HG03097 (cell line): ENCODE data around the gene PTPN14.
"Not testable (repeated sequence)": the region's sequence is repeated elsewhere in the genome, so short reads cannot be mapped to it uniquely, and the experiment has no call there.

Experiments used
- ATAC-seq: cut with Tn5 transposase; IDR thresholded peaks from one replicate; pipeline ENCODE4 v1.9.1; 2021; ENCODE audit not compliant: unreplicated experiment, low FRiP score

Gene PTPN14

DNA sequence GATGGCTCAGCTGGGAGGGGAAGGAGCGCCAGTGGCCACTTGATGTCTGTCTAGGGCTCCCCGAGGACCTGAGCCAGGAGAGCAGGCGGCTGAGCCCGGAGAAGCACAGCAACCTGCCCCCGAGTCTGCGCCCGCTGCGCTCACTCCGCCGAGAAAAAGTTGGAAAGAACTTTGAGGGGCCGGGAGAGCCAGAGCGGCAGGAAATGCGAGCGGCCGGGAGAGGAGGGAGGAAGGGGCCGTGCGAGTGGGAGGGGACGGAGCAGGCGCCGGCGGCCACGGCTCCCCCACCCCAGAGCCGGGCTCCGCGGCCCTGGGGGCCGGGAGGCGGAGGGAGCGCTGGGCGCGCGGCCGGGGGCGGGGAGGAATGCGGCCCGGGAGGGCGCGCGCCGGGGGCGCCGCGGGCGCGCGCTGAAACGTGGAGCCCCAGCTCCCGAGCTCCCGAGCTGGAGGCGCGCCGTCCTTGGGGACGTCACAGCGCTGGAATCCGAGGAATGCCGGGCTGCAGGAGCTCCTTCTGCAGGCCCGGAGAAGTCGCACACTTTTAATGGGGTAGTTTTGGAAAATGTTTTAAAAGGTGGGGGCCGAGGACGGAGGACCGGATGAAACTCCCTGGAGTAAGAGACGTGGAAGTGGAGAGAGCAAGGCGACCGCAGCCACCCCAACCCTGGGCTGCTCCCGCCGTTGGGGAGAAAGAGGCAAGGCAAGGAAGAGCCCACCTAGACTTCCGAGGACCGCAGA lies at the start of gene PTPN14:
TSS of gene PTPN14 (minus strand) at position 167 of the 738 bp plus-strand sequence. CDS start 86,799 bp downstream, outside the sequence.
- peak; percentile 43 for ATAC-seq

DNA sequence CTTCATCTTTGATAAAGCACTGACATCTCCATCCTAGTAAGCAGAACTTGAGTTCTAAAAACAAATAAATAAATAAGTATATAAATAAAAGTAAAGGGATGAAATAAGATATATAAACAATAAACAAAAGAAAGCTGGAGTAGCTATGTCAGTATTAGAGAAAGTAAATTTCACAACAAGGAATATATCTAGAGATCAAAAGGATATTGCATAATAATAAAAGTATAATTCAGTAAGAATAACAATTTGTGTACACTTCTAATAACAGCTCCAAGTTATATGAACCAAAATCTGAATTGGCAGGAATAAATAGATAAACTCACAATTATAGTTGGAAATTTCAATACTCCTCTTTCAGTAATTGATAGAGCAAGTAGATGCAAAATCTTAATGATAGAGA lies 41.8 kb upstream of the PTPN14 start:
- no peak for ATAC-seq

DNA sequence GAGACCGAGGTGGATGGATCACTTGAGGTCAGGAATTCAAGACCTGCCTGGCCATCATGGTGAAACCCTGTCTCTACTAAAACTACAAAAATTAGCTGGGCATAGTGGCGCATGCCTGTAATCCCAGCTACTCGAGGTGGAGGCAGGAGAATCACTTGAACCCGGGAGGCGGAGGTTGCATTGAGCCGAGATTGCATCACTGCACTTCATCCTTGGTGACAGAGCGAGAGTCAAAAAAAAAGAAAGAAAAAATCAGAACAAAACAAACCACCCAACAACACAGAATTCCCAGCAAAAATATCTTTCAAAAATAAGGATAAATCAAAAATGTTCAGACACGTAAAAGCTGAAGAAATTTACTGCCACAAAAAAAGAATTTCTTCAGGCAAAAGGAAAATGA lies 40.5 kb upstream of the PTPN14 start:
- not testable (repeated sequence) for ATAC-seq

DNA sequence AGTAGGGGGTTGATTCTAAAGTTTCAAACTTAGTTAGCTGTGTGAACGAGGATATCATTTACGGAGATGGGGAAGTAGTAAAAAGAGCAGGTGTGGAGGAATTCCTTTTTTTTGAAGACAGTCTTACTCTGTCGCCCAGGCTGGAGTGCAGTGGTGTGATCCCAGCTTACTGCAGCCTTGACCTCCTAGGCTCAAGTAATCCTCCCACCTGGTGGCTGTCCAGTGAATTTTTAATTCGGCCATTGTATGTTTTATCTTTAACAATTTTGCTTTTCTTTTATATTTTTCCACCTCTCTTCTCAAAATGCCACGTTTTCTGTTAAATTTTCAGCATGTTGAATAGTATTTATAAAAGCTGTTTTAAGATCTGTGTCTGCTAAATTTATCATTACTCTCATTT lies 39.3 kb upstream of the PTPN14 start:
- no peak for ATAC-seq

DNA sequence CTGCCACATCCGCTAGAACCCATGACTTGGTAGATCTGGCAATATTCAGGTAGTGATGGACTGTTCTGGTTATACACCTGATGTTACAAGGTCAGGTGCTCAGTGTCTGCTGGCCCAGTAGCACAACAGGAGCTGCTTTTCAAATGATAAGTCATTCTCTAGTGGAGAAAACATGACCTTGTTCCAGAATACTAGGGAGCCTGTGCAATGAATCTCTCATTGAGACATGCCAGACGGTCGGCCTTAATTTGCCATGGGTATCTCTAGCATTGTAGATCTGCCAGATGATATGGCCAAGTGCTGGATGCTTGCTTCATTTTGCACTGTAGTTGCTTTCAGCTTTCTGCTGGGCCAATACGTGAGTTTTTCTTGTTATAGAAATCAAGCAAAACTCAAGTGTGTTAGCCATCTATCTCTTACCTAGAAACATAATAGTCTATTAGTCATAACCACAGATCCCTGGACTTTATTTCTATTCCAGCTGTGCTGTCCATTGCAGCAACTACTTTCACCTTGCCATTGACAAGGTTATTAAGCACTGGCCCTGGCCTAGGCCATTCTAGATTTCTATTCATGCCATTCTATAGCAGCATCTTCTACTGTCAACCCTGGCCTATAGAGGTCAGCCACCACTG lies 37.7 kb upstream of the PTPN14 start:
- no peak for ATAC-seq

DNA sequence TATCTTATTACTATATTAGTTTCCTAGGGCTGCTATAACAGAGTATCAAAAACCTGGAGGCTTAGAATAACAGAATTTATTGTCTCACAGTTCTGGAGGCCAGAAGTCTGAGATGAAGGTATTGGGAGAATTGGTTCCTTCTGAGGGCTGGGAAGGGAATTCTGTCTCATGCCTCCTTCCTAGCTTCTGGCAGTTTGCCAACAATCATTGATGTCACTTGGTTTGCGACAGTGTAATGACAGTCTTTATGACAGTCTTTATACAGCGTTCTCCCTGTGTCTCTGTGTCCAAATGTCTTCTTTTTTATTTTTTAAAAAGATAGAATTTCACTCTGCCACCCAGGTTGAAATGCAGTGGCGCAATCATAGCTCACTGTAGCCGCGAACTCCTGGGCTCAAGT lies 35.8 kb upstream of the PTPN14 start:
- no peak for ATAC-seq

DNA sequence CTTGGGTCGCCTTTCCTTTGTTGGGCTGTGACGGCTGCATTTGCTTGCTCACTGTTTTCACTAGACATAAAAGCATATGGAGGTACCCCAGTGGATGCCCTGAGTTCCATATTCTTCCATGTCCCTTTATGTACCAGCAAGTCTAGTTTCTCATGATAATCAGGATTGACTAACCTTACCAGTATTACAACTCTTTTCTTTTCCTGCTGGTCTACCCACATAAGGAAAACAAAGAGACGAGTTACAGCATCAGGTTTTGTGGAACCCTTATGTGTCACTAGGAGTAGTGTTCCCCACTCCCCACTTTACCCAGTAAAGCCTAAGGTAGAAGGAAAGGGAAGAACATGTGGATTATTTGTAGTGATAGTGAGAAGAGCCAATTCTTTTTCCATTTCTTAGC lies 35.2 kb upstream of the PTPN14 start:
- ATAC-seq, result no peak

DNA sequence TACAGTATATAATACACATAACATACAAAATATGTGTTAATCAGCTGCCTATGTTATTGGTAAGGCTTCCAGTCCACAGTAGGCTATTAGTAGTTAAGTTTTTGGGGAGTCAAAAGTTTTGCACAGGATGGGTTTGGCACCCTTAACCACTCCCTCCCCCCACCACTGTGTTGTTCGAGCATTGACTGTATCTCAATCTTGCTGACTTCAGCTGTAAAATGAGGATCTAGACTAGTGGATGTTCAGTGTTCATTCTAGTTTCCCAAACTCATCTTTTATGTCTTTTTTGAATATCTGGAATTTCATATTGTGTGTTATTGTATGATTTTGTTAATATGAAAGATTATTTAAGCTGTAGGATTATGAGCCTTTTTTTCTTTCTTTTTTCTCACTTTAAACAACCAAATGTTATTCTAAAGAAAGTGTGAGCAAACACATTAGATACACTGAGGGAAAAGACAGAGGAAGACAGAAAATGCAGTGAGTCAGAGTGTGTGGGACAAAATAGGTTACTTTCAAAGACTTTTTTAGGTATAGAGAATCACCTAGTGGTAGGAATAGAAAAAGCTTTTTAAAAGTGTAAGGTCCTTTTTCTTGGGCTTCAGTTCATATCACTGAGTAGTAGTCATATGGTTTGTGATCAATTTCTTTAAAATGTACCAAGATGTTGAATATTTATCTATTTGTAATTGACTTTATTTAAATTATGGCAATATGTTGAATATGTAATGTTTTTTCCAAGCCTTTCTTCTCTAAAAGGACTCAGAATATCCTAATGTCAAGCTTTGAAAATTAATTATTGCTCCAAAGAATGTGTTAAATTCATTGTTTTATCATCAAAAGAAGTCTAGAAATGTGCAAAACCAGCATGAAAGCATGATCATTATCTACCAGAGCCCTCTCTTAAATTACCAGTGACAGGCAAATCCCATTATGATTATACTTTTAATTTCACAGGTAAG lies 33.7 kb upstream of the PTPN14 start:
- peak; percentile 47 for ATAC-seq

DNA sequence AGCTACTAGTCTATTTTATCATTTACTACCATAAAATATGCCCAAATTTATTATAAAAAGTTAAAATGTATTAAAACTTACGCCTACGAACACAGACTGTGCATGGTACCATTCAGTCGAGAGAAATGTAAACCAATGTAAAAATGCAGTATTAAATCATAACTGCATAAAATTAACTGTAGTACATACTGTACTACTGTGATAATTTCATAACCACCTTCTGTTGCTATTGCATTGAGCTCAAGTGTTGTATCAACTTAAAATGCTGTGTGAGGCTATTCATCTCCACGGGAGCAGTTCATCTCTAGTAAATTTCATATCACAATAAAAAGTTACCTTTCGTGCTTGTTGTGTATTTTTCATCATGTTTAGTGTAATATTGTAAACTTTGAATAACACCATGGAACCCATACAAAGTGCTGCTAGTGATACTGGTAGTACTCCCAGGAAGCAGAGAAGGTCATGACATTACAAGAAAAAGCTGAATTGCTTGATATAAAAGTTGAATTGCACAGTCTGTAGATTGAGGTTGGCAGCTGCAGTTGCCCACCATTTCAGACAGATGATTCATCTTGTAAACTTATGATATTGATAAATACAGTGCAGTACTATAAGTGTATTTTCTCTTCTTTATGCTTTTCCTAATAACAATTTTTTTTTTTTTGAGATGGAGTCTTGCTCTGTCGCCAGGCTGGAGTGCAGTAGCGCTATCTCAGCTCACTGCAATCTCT lies 32.6 kb upstream of the PTPN14 start:
- no peak for ATAC-seq

DNA sequence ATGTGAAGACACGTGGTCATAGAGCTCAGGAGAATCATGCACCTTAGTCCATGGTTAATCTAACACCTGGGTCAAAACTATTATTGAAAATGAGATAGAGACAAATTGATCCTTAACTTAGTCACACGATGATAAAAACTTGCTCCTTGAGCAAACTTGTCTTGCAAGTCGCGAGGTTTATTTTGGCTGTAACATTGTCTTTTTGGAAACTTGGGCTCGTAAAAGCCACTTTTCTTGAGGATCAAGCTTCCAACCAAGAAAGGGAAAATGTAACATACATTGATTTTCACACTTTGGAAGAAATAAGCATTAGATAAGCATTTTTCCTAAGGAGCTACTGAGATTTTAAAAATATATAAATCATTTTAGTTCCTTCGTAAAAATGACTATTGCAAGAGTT lies 31.7 kb upstream of the PTPN14 start:
- ATAC-seq, result no peak

DNA sequence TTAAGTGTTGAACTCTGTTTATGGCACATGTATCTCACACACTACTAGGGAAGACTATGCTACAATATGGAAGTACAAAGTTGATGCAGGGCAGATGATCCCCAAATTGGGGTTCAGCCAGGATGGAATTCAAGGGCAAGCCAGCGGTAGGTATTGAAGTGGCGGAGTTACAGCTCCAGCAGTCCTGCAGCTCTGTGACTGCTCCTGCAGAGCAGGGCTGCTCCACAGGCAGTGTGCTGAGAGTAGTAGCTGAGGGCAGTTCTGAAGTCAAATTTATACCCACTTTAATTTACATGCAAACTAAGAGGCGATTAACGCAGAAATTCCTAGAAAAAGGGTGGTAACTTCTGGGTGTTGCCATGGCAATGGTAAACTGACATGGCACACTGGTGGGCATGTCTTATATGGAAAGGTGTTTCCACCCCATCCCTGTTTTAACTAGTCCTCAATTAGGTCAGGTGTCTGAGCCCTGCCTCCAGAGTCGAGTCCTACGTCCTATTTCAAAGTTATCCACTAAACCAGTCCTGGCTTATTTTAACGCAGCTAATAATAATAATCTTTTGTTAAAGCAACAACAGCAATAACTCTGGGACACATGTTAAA lies 31.0 kb upstream of the PTPN14 start:
- no peak for ATAC-seq

DNA sequence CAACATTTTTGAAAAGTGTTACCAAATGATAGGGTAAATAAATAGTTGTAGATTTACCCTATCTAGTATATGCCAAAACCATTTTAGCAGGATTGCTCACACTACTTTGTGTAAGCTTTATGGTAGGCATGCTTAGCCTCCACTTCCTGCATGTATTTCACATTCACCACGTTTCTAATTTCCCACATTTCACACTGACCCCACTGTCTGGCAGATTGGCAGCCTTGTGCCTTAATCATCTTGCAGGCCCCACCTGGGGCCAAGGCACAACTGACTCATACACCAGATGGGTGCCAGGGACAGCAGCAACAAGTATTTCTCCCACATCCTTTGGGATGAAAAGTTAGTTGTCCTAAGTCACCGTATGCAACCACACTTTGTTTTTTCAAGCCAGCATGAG lies 30.4 kb upstream of the PTPN14 start:
- no peak for ATAC-seq

DNA sequence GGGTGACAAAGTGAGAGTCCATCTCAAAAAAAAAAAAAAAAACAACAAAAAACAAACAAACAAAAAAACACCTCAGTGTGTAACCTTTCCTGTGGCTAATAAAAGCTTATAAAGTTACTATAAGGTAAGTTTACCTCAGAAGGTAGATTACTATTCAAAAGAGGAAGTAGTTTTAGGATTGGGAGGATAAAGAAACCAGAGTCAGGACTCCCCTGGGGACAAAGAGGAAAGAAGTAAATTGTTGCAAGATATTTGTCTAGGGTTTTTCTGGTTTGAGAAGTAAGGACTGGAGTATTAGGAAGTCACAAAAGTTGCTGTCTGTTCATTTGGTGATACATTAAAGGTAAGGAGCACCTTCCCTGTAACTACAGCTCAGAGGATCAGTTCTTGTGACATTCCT lies 27.8 kb upstream of the PTPN14 start:
- no peak for ATAC-seq

DNA sequence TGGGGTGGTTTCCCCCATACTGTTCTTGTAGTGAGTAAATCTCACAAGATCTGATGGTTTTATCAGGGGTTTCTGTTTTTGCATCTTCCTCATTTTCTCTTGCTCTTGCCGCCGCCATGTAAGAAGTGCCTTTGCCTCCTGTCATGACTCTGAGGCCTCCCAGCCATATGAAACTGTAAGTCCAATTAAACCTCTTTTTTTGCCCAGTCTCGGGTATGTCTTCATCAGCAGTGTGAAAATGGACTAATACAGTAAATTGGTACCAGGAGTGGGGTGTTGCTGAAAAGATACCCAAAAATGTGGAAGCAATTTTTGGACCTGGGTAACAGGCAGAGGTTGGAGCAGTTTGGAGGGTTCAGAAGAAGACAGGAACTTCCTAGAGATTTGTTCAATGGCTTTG lies 24.7 kb upstream of the PTPN14 start:
- ATAC-seq, result not testable (repeated sequence)

DNA sequence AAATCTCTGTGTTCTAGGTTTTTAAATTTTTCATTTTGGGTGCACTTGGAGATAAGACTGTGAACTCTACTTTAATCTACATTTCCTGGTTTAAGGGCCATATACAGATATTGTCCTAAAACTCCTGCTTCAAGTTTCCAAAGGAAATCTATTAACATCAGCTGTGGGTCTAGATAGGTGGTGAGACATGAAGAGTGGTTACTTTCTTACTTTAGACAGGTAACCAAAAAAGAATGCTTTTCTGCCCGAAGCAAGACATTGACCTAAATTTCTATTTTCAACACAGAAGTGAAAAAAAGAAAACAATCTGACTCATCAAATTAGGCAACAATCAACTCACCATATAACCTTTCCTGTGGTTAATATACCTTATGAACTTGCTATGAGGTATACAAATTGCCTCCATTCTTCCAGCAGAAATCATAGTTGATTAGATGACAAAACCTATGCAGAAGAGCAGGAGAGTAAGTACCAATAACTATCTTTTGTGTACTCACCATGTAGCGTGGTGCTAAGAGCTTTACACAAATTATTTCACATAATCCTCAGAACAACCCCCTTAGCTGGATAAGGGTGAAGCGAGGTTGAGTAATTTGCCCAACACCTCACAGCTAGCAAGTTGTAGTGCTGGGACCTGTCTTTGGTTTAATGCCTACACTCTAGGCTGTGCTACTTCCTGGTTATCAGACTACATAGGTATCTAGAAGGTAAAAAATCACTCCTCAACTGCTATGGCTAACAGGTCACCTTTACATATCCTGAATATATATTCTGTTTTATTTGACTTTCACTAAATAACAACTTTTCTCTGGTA lies 23.4 kb upstream of the PTPN14 start:
- no peak for ATAC-seq

DNA sequence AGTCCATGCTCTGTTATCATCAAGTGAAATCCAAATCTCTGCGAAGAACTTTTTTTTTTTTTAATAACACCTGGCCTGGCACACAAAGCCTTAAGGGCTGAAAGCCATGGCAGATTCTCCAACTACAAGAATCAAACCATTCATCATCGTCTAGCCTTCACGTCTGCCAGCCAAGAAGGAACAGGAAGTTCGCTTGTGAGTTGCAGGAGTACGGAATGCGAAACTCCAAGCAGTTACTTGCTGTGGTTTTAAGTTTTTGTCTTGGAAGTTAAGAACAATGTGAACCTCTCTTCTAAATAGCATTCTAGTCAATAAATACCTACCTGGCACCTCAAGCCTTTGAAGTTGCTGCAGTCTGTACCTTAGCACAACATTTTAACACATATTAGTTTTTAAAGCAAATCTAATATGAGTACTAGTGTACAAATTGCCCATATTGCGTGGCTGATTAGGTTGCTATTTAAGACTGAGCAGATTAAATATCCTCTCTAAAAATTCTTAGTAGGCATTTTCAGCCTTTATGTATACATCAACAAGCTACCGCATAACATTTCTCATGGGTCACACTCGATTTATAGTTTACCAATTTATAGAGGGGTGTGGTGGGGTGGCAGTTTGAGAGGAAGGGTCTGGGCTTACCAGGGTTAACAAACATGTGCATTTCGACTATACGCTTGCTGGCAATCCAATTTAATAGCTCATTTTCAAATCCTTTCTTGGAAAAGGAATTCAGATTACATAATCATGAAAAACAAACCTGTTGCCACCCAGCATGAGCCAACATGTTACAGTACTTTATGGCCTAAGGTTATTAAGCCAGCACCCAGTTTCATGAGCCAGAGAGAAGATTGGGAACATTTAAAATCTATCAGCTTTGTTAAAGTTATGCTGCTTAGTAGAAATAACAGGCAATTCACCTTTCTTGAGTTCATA lies 22.2 kb upstream of the PTPN14 start:
- ATAC-seq, result no peak

DNA sequence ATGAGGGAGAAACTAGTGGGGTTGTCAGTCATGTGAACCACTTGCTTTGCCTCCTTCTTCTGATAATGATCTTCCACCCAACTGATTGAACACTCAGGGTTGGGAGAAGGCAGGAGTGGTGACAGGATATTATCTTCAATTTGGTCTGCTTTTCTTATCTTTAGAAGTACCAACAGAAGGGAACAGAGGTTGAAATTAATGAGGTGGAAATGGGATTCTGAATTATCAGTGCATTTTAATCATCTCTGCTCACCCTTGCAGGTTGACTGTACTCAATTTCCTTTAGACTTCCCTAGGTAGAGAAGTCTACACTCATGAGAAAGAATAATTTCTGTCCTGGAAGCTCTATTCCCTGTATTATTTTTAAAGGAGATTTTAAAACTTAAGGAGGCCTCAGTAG lies 19.9 kb upstream of the PTPN14 start:
- ATAC-seq, result no peak

DNA sequence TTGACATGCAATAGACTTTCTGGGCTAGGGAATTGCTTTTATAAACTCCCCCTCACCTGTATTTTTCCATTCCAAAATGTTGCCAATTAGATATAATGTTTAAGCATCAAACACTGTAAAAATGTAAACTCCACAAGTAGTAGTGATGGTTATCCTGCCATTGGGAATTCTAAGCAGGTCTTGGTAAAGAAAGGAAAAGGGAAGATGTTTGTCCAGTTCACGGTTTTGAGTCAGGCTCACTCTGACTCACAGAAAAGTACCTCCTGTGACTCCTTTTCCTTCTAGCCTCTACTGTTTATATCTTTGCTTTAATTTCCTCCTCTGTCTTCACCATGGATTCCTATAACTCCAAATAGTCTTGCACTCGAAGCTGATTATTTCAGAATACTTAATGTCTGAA lies 19.0 kb upstream of the PTPN14 start:
- ATAC-seq, result no peak
